HCT116 (cell line): ENCODE data around the gene PRCD. TPM values are rescaled to one million over a fixed set of nuclear protein-coding genes. Genes with fewer than 3 reads are reported as not detected.
A peak's percentile ranks its signal among the peaks of the same experiment; 100 is the strongest.

Experiments
- ATAC-seq: fragments of 200-7000 bp; cut with Tn5 transposase; 2 replicates; pipeline ENCODE4 v1.9.1; 2020; ENCODE audit warnings: mild to moderate bottlenecking, moderate library complexity
- BruUV-seq: library from RNA; stranded (reverse); fragments of 400-500 nt; replicated peaks from 2 replicates; lab custom pipeline; 2021; lab: Mats Ljungman, UMichigan
- CTCF ChIA-PET: fragments of 300-600 bp; sonication (Branson Sonifier 250); formaldehyde crosslinking; loops from one replicate; lab custom pipeline; 2021; ENCODE audit warnings: antibody characterized with exemption; lab: Charles Lee
- POLR2A ChIA-PET: fragments of 300-600, 350-600 bp; sonication (Branson Sonifier 250); formaldehyde crosslinking; loops from one replicate; lab custom pipeline; 2021; ENCODE audit warnings: antibody characterized with exemption; lab: Charles Lee
- RAD21 ChIA-PET, 2 experiments: fragments of 300-600 bp; sonication (Branson Sonifier 250); formaldehyde crosslinking; loops; one replicate each; lab custom pipeline; 2023; ENCODE audit warnings: low total read pairs in 2 of 2; ENCODE audit not compliant: uncharacterized antibody in 2 of 2, unreplicated experiment in 2 of 2, low non-redundant PET in 1 of 2; lab: Charles Lee
- DNase-seq: peaks from one replicate; pipeline ENCODE4 v3.0.0-alpha.2; 2010; ENCODE audit warnings: low read depth, low spot score
- H2AFZ ChIP-seq: fragments of 200-600 bp; shearing (Covaris generic), sonication (generic); 2 replicates; pipeline ENCODE4 v1.6.1; 2017; ENCODE audit warnings: low read depth, mixed run types, mixed read lengths, antibody characterized with exemption, low read length; ENCODE audit not compliant: poor library complexity, severe bottlenecking
- H3K27ac ChIP-seq: 2 replicates; pipeline ENCODE4 v1.5.1; 2012; ENCODE audit warnings: low read depth, low read length
- H3K27me3 ChIP-seq: fragments of 200-600 bp; sonication (generic); 2 replicates; pipeline ENCODE4 v1.6.1; 2016; ENCODE audit warnings: mixed run types, low read length, mixed read lengths; ENCODE audit not compliant: insufficient read depth
- H3K36me3 ChIP-seq, 2 experiments: fragments of 200-500 bp in 1 of 2; fragments of 200-600 bp in 1 of 2; sonication (Bioruptor generic) in 1 of 2; sonication (generic) in 1 of 2; 2 replicates each; pipeline versions ENCODE4 v1.5.1 to v1.6.1; 2014 to 2016; ENCODE audit warnings: low read length in 2 of 2, inconsistent platforms in 1 of 2, mixed read lengths in 1 of 2, mixed run types in 1 of 2; ENCODE audit not compliant: insufficient read depth in 2 of 2, control insufficient read depth in 1 of 2
- H3K4me1 ChIP-seq, 2 experiments: fragments of 200-600 bp in 1 of 2; sonication (generic) in 1 of 2; 2 replicates each; pipeline versions ENCODE4 v1.5.1 to v1.6.1; 2012 to 2017; ENCODE audit warnings: low read length in 2 of 2, inconsistent platforms in 1 of 2, mild to moderate bottlenecking in 1 of 2, mixed read lengths in 1 of 2, mixed run types in 1 of 2, moderate library complexity in 1 of 2; ENCODE audit not compliant: insufficient read depth in 2 of 2, control insufficient read depth in 1 of 2
- H3K4me2 ChIP-seq: fragments of 200-600 bp; sonication (generic); 2 replicates; pipeline ENCODE4 v1.6.1; 2017; ENCODE audit warnings: mixed run types, low read length, mixed read lengths
- H3K4me3 ChIP-seq, 2 experiments: fragments of 200-600 bp in 1 of 2; sonication (generic) in 1 of 2; replicated peaks in 1 of 2; 2 replicates each; pipeline ENCODE4 v1.5.1; 2011 to 2016; ENCODE audit warnings: low read length in 2 of 2, control low read depth in 1 of 2, low read depth in 1 of 2, mild to moderate bottlenecking in 1 of 2, mixed read lengths in 1 of 2, mixed run types in 1 of 2
- H3K79me2 ChIP-seq: fragments of 200-600 bp; sonication (generic); 2 replicates; pipeline ENCODE4 v1.6.1; 2017; ENCODE audit warnings: mild to moderate bottlenecking, mixed run types, low read length, moderate library complexity, mixed read lengths; ENCODE audit not compliant: insufficient read depth
- H3K9ac ChIP-seq: fragments of 200-600 bp; sonication (generic); 2 replicates; pipeline ENCODE4 v1.6.1; 2016; ENCODE audit warnings: low read length, mixed read lengths
- H3K9me2 ChIP-seq: fragments of 200-600 bp; sonication (generic), shearing (Covaris generic); 2 replicates; pipeline ENCODE4 v1.6.1; 2017; ENCODE audit warnings: mixed run types, mild to moderate bottlenecking, moderate library complexity; ENCODE audit not compliant: insufficient read depth
- H3K9me3 ChIP-seq, 2 experiments: fragments of 200-500 bp in 1 of 2; fragments of 200-600 bp in 1 of 2; sonication (Bioruptor generic) in 1 of 2; sonication (generic) in 1 of 2; 2 replicates each; pipeline ENCODE4 v1.6.1; 2014 to 2017; ENCODE audit warnings: low read length in 2 of 2, mixed read lengths in 2 of 2, inconsistent platforms in 1 of 2, low read depth in 1 of 2, mild to moderate bottlenecking in 1 of 2, mixed run types in 1 of 2, moderate library complexity in 1 of 2; ENCODE audit not compliant: control insufficient read depth in 1 of 2, insufficient read depth in 1 of 2
- H4K20me1 ChIP-seq: fragments of 200-600 bp; sonication (generic), shearing (Covaris generic); 2 replicates; pipeline ENCODE4 v1.6.1; 2017; ENCODE audit warnings: mixed run types, mild to moderate bottlenecking, moderate library complexity; ENCODE audit not compliant: insufficient read depth
- ATF3 ChIP-seq: IDR thresholded peaks from 2 replicates; pipeline ENCODE4 v1.6.1; 2012
- CBX3 ChIP-seq: IDR thresholded peaks from 2 replicates; pipeline ENCODE4 v1.6.1; 2012; ENCODE audit warnings: low read depth
- CEBPB ChIP-seq: IDR thresholded peaks from 2 replicates; pipeline ENCODE4 v1.6.1; 2012; ENCODE audit warnings: low read depth
- CTCF ChIP-seq, 3 experiments: fragments of 200-600 bp in 1 of 3; sonication (generic) in 1 of 3; IDR thresholded peaks in 2 of 3; conservative IDR thresholded peaks in 1 of 3; 2 replicates each; pipeline ENCODE4 v1.5.1; 2012 to 2017; ENCODE audit warnings: low read depth in 2 of 3, low read length in 2 of 3, antibody characterized with exemption in 1 of 3, borderline replicate concordance in 1 of 3, control low read depth in 1 of 3, mild to moderate bottlenecking in 1 of 3, mixed read lengths in 1 of 3, mixed run types in 1 of 3, moderate library complexity in 1 of 3; ENCODE audit not compliant: insufficient read depth in 1 of 3
- EGR1 ChIP-seq: IDR thresholded peaks from 2 replicates; pipeline ENCODE4 v1.6.1; 2012; ENCODE audit warnings: low read depth
- ELF1 ChIP-seq: IDR thresholded peaks from 2 replicates; pipeline ENCODE4 v1.6.1; 2012; ENCODE audit warnings: low read depth, borderline replicate concordance
- EZH2 ChIP-seq: fragments of 200-600 bp; sonication (generic); IDR thresholded peaks from 2 replicates; pipeline ENCODE4 v1.6.1; 2017; ENCODE audit warnings: antibody characterized with exemption, mixed run types
- EZH2phosphoT487 ChIP-seq: fragments of 200-600 bp; IDR thresholded peaks from 2 replicates; pipeline ENCODE4 v1.6.1; 2018; ENCODE audit warnings: antibody characterized with exemption, borderline replicate concordance
- FOSL1 ChIP-seq: IDR thresholded peaks from 2 replicates; pipeline ENCODE4 v1.6.1; 2012; ENCODE audit warnings: low read depth
- JUND ChIP-seq: IDR thresholded peaks from 2 replicates; pipeline ENCODE4 v1.6.1; 2012
- MAX ChIP-seq: IDR thresholded peaks from 2 replicates; pipeline ENCODE4 v1.6.1; 2012
- POLR2A ChIP-seq: IDR thresholded peaks from 2 replicates; pipeline ENCODE4 v1.7.0; 2011; ENCODE audit warnings: borderline replicate concordance; ENCODE audit not compliant: insufficient read depth, insufficient read length; ENCODE audit errors: extremely low read depth
- POLR2AphosphoS5 ChIP-seq: IDR thresholded peaks from 2 replicates; pipeline ENCODE4 v1.6.1; 2011; ENCODE audit warnings: mild to moderate bottlenecking, low read depth, low read length, moderate library complexity
- RAD21 ChIP-seq: IDR thresholded peaks from 2 replicates; pipeline ENCODE4 v1.6.1; 2012; ENCODE audit warnings: low read depth, mild to moderate bottlenecking
- REST ChIP-seq: IDR thresholded peaks from 2 replicates; pipeline ENCODE4 v1.6.1; 2012; ENCODE audit warnings: low read depth
- SIN3A ChIP-seq: IDR thresholded peaks from 2 replicates; pipeline ENCODE4 v1.6.1; 2012; ENCODE audit warnings: low read depth
- SP1 ChIP-seq: IDR thresholded peaks from 2 replicates; pipeline ENCODE4 v1.6.1; 2012; ENCODE audit warnings: low read depth
- SRF ChIP-seq: IDR thresholded peaks from 2 replicates; pipeline ENCODE4 v1.6.1; 2012; ENCODE audit warnings: low read depth
- TCF7L2 ChIP-seq: IDR thresholded peaks from 2 replicates; pipeline ENCODE4 v1.7.0; 2011; ENCODE audit warnings: borderline replicate concordance, inconsistent platforms; ENCODE audit not compliant: insufficient read depth, insufficient read length; ENCODE audit errors: extremely low read depth
- YY1 ChIP-seq: IDR thresholded peaks from 2 replicates; pipeline ENCODE4 v1.6.1; 2011; ENCODE audit warnings: low read length, low read depth, moderate library complexity, mild to moderate bottlenecking; ENCODE audit not compliant: insufficient replicate concordance; ENCODE audit errors: extremely low read depth
- ZFX ChIP-seq: fragments of 450-650 bp; IDR thresholded peaks from 2 replicates; pipeline ENCODE4 v1.6.1; 2017
- ZNF274 ChIP-seq: fragments of 200-500 bp; sonication (Bioruptor generic); IDR thresholded peaks from 2 replicates; pipeline ENCODE4 v1.6.1; 2014; ENCODE audit warnings: mild to moderate bottlenecking, low read depth, low read length, inconsistent platforms
- intact Hi-C: fragments of 100-400 bp; cut with micrococcal nuclease; formaldehyde crosslinking; loops from 2 replicates; pipeline ENCODE4 v1.10.0; 2022
- total RNA-seq: library from RNA; stranded (reverse); gene quantifications from one replicate; pipeline ENCODE4 v1.2.1, GENCODE V29; 2021; ENCODE audit not compliant: unreplicated experiment

Gene PRCD
- total RNA-seq, 1 experiment from 2014 or later = not detected

- H3K4me1 ChIP-seq = peaks cover 18 to 41% of the 10 kb centered on the region in 2 experiments
- H3K9ac ChIP-seq = peak within 1 kb of the TSS; percentile 86
- RAD21 ChIA-PET = interaction anchor here in 1 of 2 experiments (0.6 to 1.0 kb wide), 2 partner anchors 38 to 230 kb away, joined by 3 read pairs; no protein-coding TSS in a partner anchor
- no peaks in the 10 kb centered on the region for H3K36me3 ChIP-seq
- no TSS peak for BruUV-seq
- intact Hi-C loops = no loop called here
- POLR2A ChIA-PET = interaction anchor here (0.6 to 2.1 kb wide), 5 partner anchors 10 to 28 kb away, joined by 3 to 10 read pairs (median 7); no protein-coding TSS in a partner anchor
- H3K79me2 ChIP-seq = no peaks in the 10 kb centered on the region; the same call in 1 of the 2 replicates
- H3K9me3 ChIP-seq = no peaks in the 10 kb centered on the region
- ATAC-seq = peak; percentile 89
- peak; percentile 42 for DNase-seq
- H3K27ac ChIP-seq = peak within 1 kb of the TSS; percentile 80
- no peaks in the 10 kb centered on the region for H3K27me3 ChIP-seq
- no peaks in the 10 kb centered on the region for H4K20me1 ChIP-seq
- H3K4me2 ChIP-seq = peak within 1 kb of the TSS; percentile 99
- H2AFZ ChIP-seq = peak within 1 kb of the TSS; percentile 40
- CTCF ChIA-PET = interaction anchor here (0.7 to 1.5 kb wide), 6 partner anchors 27 to 127 kb away, joined by 3 to 9 read pairs (median 4); no protein-coding TSS in a partner anchor
- no peaks in the 10 kb centered on the region for H3K9me2 ChIP-seq
- peak within 1 kb of the TSS; percentile 68 to 87 for H3K4me3 ChIP-seq
- TF ChIP-seq JUND = no peak
- TF ChIP-seq SIN3A = no peak
- peak; percentile 77 for TF ChIP-seq EGR1
- TF ChIP-seq EZH2phosphoT487 = no peak
- no peak for TF ChIP-seq POLR2A
- TF ChIP-seq CEBPB = no peak
- peak; percentile 56 for TF ChIP-seq ZFX
- TF ChIP-seq RAD21 = peak; percentile 59
- TF ChIP-seq SP1 = no peak
- TF ChIP-seq SRF = no peak
- no peak for TF ChIP-seq CBX3
- TF ChIP-seq ATF3 = no peak
- TF ChIP-seq REST = no peak
- no peak for TF ChIP-seq EZH2
- peak; percentile 78 for TF ChIP-seq POLR2AphosphoS5
- TF ChIP-seq ZNF274 = no peak
- peak in 2 of 3 experiments; percentile 12 to 23; a peak in 1 of 6 replicates for TF ChIP-seq CTCF (IDR thresholded peaks at IDR 0.05 in 2 of 3, conservative IDR thresholded peaks at IDR 0.05 in 1 of 3; ENCODE audit: borderline replicate concordance in 1 of 3, insufficient read depth in 1 of 3, low read depth in 2 of 3, low read length in 2 of 3)
- peak; percentile 65; the same call in 1 of the 2 replicates for TF ChIP-seq MAX
- TF ChIP-seq YY1 = no peak
- TF ChIP-seq TCF7L2 = peak; percentile 25
- TF ChIP-seq FOSL1 = no peak
- TF ChIP-seq ELF1 = no peak
Measured at GRCh38 chr17:76585649-76586593, 46.1 kb downstream of the PRCD start, which contains the start of gene ST6GALNAC2. ST6GALNAC2 (minus strand) TSS chr17:76585860; CDS start chr17:76585808, 52 bp downstream.
